Activated T-helper 2 cell treated with anti-CD3 and anti-CD28 coated beads, Interferon-gamma antibody, Interleukin-2, Interleukin-4, amounts not matched to agents 10 μg/mL and 5 μg/mL and 100 μg/mL, durations not matched to agents 14 hours and 24 hours and 36 hours (primary cell): Measurements from ENCODE around the gene GSTP1. TPM values are rescaled to one million over a fixed set of nuclear protein-coding genes. Genes with fewer than 3 reads are reported as not detected.
A peak's percentile ranks its signal among the peaks of the same experiment; 100 is the strongest.

ENCODE experiments used
- DNase-seq: peaks from one replicate; pipeline ENCODE4 v3.0.0; 2021; ENCODE audit warnings: low spot score
- H3K27ac Mint-ChIP-seq: one replicate; pipeline ENCODE4 v1.8.0; 2021; ENCODE audit warnings: mixed read lengths
- H3K27me3 Mint-ChIP-seq: one replicate; pipeline ENCODE4 v1.8.0; 2021; ENCODE audit warnings: low read depth, mixed read lengths
- H3K36me3 Mint-ChIP-seq: one replicate; pipeline ENCODE4 v1.8.0; 2021; ENCODE audit warnings: low read depth, mixed read lengths
- H3K4me1 Mint-ChIP-seq: one replicate; pipeline ENCODE4 v1.8.0; 2021; ENCODE audit warnings: low read depth, mixed read lengths
- H3K4me3 Mint-ChIP-seq: one replicate; pipeline ENCODE4 v1.8.0; 2021; ENCODE audit warnings: low read depth, mild to moderate bottlenecking, moderate library complexity, mixed read lengths
- H3K9me3 Mint-ChIP-seq: one replicate; pipeline ENCODE4 v1.8.0; 2021; ENCODE audit warnings: mixed read lengths
- intact Hi-C: fragments of 100-400 bp; cut with micrococcal nuclease; formaldehyde crosslinking; loops from one replicate; pipeline ENCODE4 v1.15.1; 2023
- total RNA-seq: library from RNA; stranded (reverse); gene quantifications from 2 replicates; pipeline ENCODE4 v1.2.3, GENCODE V29; 2022

The GSTP1 gene
- total RNA-seq, 1 donor from 2014 or later, result 344 TPM

GRCh38 chr11:67572747-67573419, 10.7 kb upstream of the GSTP1 start:
- H3K27me3 Mint-ChIP-seq, result peaks cover 14% of the 10 kb centered on the region
- H3K9me3 Mint-ChIP-seq, result no peaks in the 10 kb centered on the region
- no peaks in the 10 kb centered on the region for H3K36me3 Mint-ChIP-seq
- intact Hi-C loops, result loop anchor here (5.0 kb wide), 1 partner anchor 34 kb away; the partner anchor contains the start of gene NDUFV1
- no peak overlapping the region for H3K27ac Mint-ChIP-seq
- H3K4me1 Mint-ChIP-seq, result no peaks in the 10 kb centered on the region
- H3K4me3 Mint-ChIP-seq, result no peak overlapping the region
- DNase-seq, result no peak

- H3K27ac Mint-ChIP-seq, result no peak overlapping the region
- H3K36me3 Mint-ChIP-seq, result no peaks in the 10 kb centered on the region
- no peaks in the 10 kb centered on the region for H3K9me3 Mint-ChIP-seq
- peaks cover 10% of the 10 kb centered on the region for H3K4me1 Mint-ChIP-seq
- H3K4me3 Mint-ChIP-seq, result no peak overlapping the region
- DNase-seq, result no peak
- intact Hi-C loops, result loop anchor here (5.0 kb wide), 1 partner anchor 32 kb away; the partner anchor contains the start of gene NDUFV1
- H3K27me3 Mint-ChIP-seq, result peaks cover 24% of the 10 kb centered on the region
Observed at GRCh38 chr11:67574938-67575337, 8.7 kb upstream of the GSTP1 start.

GRCh38 chr11:67576735-67577475, 6.7 kb upstream of the GSTP1 start:
- no peak for DNase-seq
- Mint-ChIP-seq H3K27me3 (peaks cover 32% of the 10 kb centered on the region), H3K9me3 (no peaks in the 10 kb centered on the region), H3K4me3 (no peak overlapping the region), H3K27ac (no peak overlapping the region), H3K4me1 (peaks cover 16% of the 10 kb centered on the region), H3K36me3 (no peaks in the 10 kb centered on the region)
- intact Hi-C loops, result no loop called here

- Mint-ChIP-seq H3K9me3 (no peaks in the 10 kb centered on the region), H3K4me1 (peaks cover 22% of the 10 kb centered on the region), H3K27ac (no peak overlapping the region), H3K4me3 (no peak overlapping the region), H3K36me3 (no peaks in the 10 kb centered on the region), H3K27me3 (peaks cover 29% of the 10 kb centered on the region)
- no peak for DNase-seq
- intact Hi-C loops, result no loop called here
Observed at GRCh38 chr11:67577951-67578350, 5.7 kb upstream of the GSTP1 start.

GRCh38 chr11:67581469-67581868, 2.1 kb upstream of the GSTP1 start:
- H3K4me3 Mint-ChIP-seq, result no peak overlapping the region
- no peak overlapping the region for H3K27ac Mint-ChIP-seq
- no peak for DNase-seq
- H3K36me3 Mint-ChIP-seq, result peaks cover 24% of the 10 kb centered on the region
- peaks cover 19% of the 10 kb centered on the region for H3K27me3 Mint-ChIP-seq
- intact Hi-C loops, result no loop called here
- no peaks in the 10 kb centered on the region for H3K9me3 Mint-ChIP-seq
- H3K4me1 Mint-ChIP-seq, result peaks cover 30% of the 10 kb centered on the region

GRCh38 chr11:67582011-67582410, 1.6 kb upstream of the GSTP1 start:
- H3K27me3 Mint-ChIP-seq, result peaks cover 19% of the 10 kb centered on the region
- H3K4me1 Mint-ChIP-seq, result peaks cover 30% of the 10 kb centered on the region
- H3K9me3 Mint-ChIP-seq, result no peaks in the 10 kb centered on the region
- no peak overlapping the region for H3K4me3 Mint-ChIP-seq
- no peak for DNase-seq
- peaks cover 29% of the 10 kb centered on the region for H3K36me3 Mint-ChIP-seq
- H3K27ac Mint-ChIP-seq, result no peak overlapping the region
- intact Hi-C loops, result loop anchor here (2.0 kb wide), 1 partner anchor 73 kb away; the partner anchor contains the start of gene CDK2AP2

GRCh38 chr11:67584205-67584880, 731 bp downstream of the GSTP1 start:
- intact Hi-C loops, result loop anchor here (2.0 kb wide), 1 partner anchor 22 kb away; the partner anchor contains the start of gene NDUFV1
- H3K27me3 Mint-ChIP-seq, result peaks cover 16% of the 10 kb centered on the region
- peaks cover 39% of the 10 kb centered on the region for H3K36me3 Mint-ChIP-seq
- peak overlapping the region; percentile 67 for H3K27ac Mint-ChIP-seq
- peak overlapping the region; percentile 78 for H3K4me3 Mint-ChIP-seq
- peak; percentile 33 for DNase-seq
- H3K4me1 Mint-ChIP-seq, result peaks cover 26% of the 10 kb centered on the region
- H3K9me3 Mint-ChIP-seq, result peaks cover 3% of the 10 kb centered on the region

GRCh38 chr11:67584881-67585873, 1.6 kb downstream of the GSTP1 start:
- Mint-ChIP-seq H3K27ac (peak overlapping the region; percentile 67), H3K9me3 (peaks cover 3% of the 10 kb centered on the region), H3K36me3 (peaks cover 39% of the 10 kb centered on the region), H3K4me3 (peak overlapping the region; percentile 78), H3K27me3 (peaks cover 8% of the 10 kb centered on the region), H3K4me1 (peaks cover 19% of the 10 kb centered on the region)
- no peak for DNase-seq
- intact Hi-C loops, result loop anchor here (2.0 kb wide), 1 partner anchor 22 kb away; the partner anchor contains the start of gene NDUFV1

- intact Hi-C loops, result loop anchor here (2.0 kb wide), 1 partner anchor 21 kb away; the partner anchor contains the start of gene NDUFV1
- no peak for DNase-seq
- H3K4me3 Mint-ChIP-seq, result peak overlapping the region; percentile 78
- H3K36me3 Mint-ChIP-seq, result peaks cover 39% of the 10 kb centered on the region
- H3K9me3 Mint-ChIP-seq, result peaks cover 3% of the 10 kb centered on the region
- H3K27ac Mint-ChIP-seq, result no peak overlapping the region
- H3K27me3 Mint-ChIP-seq, result peaks cover 4% of the 10 kb centered on the region
- peaks cover 16% of the 10 kb centered on the region for H3K4me1 Mint-ChIP-seq
Observed at GRCh38 chr11:67585911-67586310, 2.3 kb downstream of the GSTP1 start.

GRCh38 chr11:67586568-67587250, 3.1 kb downstream of the GSTP1 start:
- DNase-seq, result no peak
- H3K9me3 Mint-ChIP-seq, result peaks cover 3% of the 10 kb centered on the region
- H3K4me1 Mint-ChIP-seq, result peaks cover 14% of the 10 kb centered on the region
- H3K27ac Mint-ChIP-seq, result no peak overlapping the region
- peaks cover 39% of the 10 kb centered on the region for H3K36me3 Mint-ChIP-seq
- H3K27me3 Mint-ChIP-seq, result peaks cover under 1% of the 10 kb centered on the region
- H3K4me3 Mint-ChIP-seq, result no peak overlapping the region
- intact Hi-C loops, result no loop called here

- Mint-ChIP-seq H3K27ac (no peak overlapping the region), H3K4me1 (peaks cover 7% of the 10 kb centered on the region), H3K36me3 (peaks cover 39% of the 10 kb centered on the region), H3K9me3 (peaks cover 3% of the 10 kb centered on the region), H3K27me3 (no peaks in the 10 kb centered on the region), H3K4me3 (no peak overlapping the region)
- intact Hi-C loops, result no loop called here
- DNase-seq, result no peak
Observed at GRCh38 chr11:67588136-67588503, 4.5 kb downstream of the GSTP1 start.
